HEK293 (cell line): ENCODE data around the gene TMC5.

ENCODE experiments used
- GFI1B ChIP-seq: fragments of 450-650 bp; formaldehyde crosslinking; IDR thresholded peaks from 2 replicates; pipeline ENCODE4 v1.5.1; 2016; ENCODE audit warnings: missing biosample characterization, missing genetic modification characterization
- GLI4 ChIP-seq: fragments of 450-650 bp; formaldehyde crosslinking; IDR thresholded peaks from 2 replicates; pipeline ENCODE4 v1.5.1; 2016; ENCODE audit warnings: missing biosample characterization, missing genetic modification characterization
- GLIS1 ChIP-seq: fragments of 450-650 bp; formaldehyde crosslinking; IDR thresholded peaks from 2 replicates; pipeline ENCODE4 v1.5.1; 2016; ENCODE audit warnings: missing biosample characterization, missing genetic modification characterization
- MZF1 ChIP-seq: fragments of 450-650 bp; formaldehyde crosslinking; IDR thresholded peaks from 2 replicates; pipeline ENCODE4 v1.5.1; 2017; ENCODE audit warnings: missing biosample characterization, missing genetic modification characterization, borderline replicate concordance
- TCF7L2 ChIP-seq: IDR thresholded peaks from 2 replicates; pipeline ENCODE4 v1.6.1; 2011; ENCODE audit warnings: low read depth, mild to moderate bottlenecking, inconsistent platforms, low read length, moderate library complexity, borderline replicate concordance
- ZFP69B ChIP-seq: fragments of 450-650 bp; formaldehyde crosslinking; IDR thresholded peaks from 2 replicates; pipeline ENCODE4 v1.5.1; 2016; ENCODE audit warnings: missing biosample characterization, missing genetic modification characterization
- ZNF24 ChIP-seq: fragments of 450-650 bp; formaldehyde crosslinking; IDR thresholded peaks from 2 replicates; pipeline ENCODE4 v1.5.1; 2016; ENCODE audit warnings: missing biosample characterization, missing genetic modification characterization
- ZNF266 ChIP-seq: fragments of 450-650 bp; formaldehyde crosslinking; IDR thresholded peaks from 2 replicates; pipeline ENCODE4 v1.5.1; 2016; ENCODE audit warnings: missing biosample characterization, missing genetic modification characterization, low read depth
- ZNF292 ChIP-seq: fragments of 450-650 bp; formaldehyde crosslinking; IDR thresholded peaks from 2 replicates; pipeline ENCODE4 v1.5.1; 2016; ENCODE audit warnings: low read depth, missing biosample characterization, missing genetic modification characterization, borderline replicate concordance
- ZNF335 ChIP-seq: fragments of 450-650 bp; formaldehyde crosslinking; conservative IDR thresholded peaks from 2 replicates; pipeline ENCODE4 v1.5.1; 2016; ENCODE audit warnings: missing biosample characterization, missing genetic modification characterization
- ZNF37A ChIP-seq: fragments of 450-650 bp; IDR thresholded peaks from 2 replicates; pipeline ENCODE4 v1.5.1; 2018; ENCODE audit warnings: missing biosample characterization, missing genetic modification characterization
- ZNF654 ChIP-seq: fragments of 450-650 bp; formaldehyde crosslinking; IDR thresholded peaks from 2 replicates; pipeline ENCODE4 v1.5.1; 2016; ENCODE audit warnings: low read depth, missing biosample characterization, missing genetic modification characterization
- ZNF660 ChIP-seq: fragments of 450-650 bp; IDR thresholded peaks from 2 replicates; pipeline ENCODE4 v1.5.1; 2018; ENCODE audit warnings: missing biosample characterization, mild to moderate bottlenecking, missing genetic modification characterization
- ZNF677 ChIP-seq: fragments of 450-650 bp; IDR thresholded peaks from 2 replicates; pipeline ENCODE4 v1.5.0; 2018; ENCODE audit warnings: missing biosample characterization, mild to moderate bottlenecking, missing genetic modification characterization, moderate library complexity
- ZNF701 ChIP-seq: fragments of 450-650 bp; formaldehyde crosslinking; IDR thresholded peaks from 2 replicates; pipeline ENCODE4 v1.5.1; 2016; ENCODE audit warnings: missing biosample characterization, missing genetic modification characterization
- ZNF837 ChIP-seq: fragments of 450-650 bp; formaldehyde crosslinking; IDR thresholded peaks from 2 replicates; pipeline ENCODE4 v1.5.1; 2016; ENCODE audit warnings: missing biosample characterization, missing genetic modification characterization
- TF ChIP-seq, protein P1 (sequence below): fragments of 450-650 bp; formaldehyde crosslinking; IDR thresholded peaks from 2 replicates; pipeline ENCODE4 v1.5.1; 2017; ENCODE audit warnings: missing biosample characterization, missing genetic modification characterization
- TF ChIP-seq, protein P2 (sequence below): fragments of 450-650 bp; formaldehyde crosslinking; IDR thresholded peaks from 2 replicates; pipeline ENCODE4 v1.5.1; 2017; ENCODE audit warnings: missing biosample characterization, mild to moderate bottlenecking, missing genetic modification characterization, moderate library complexity
- TF ChIP-seq, protein P3 (sequence below): fragments of 450-650 bp; formaldehyde crosslinking; IDR thresholded peaks from 2 replicates; pipeline ENCODE4 v1.5.1; 2016; ENCODE audit warnings: missing biosample characterization, missing genetic modification characterization, low read depth
- TF ChIP-seq, protein P4 (sequence below): fragments of 450-650 bp; formaldehyde crosslinking; IDR thresholded peaks from 2 replicates; pipeline ENCODE4 v1.5.1; 2016; ENCODE audit warnings: missing biosample characterization, missing genetic modification characterization
- TF ChIP-seq, protein P5 (sequence below): fragments of 450-650 bp; formaldehyde crosslinking; IDR thresholded peaks from 2 replicates; pipeline ENCODE4 v1.5.1; 2016; ENCODE audit warnings: missing biosample characterization, missing genetic modification characterization, borderline replicate concordance
- TF ChIP-seq, protein P6 (sequence below): fragments of 450-650 bp; formaldehyde crosslinking; IDR thresholded peaks from 2 replicates; pipeline ENCODE4 v1.5.1; 2016; ENCODE audit warnings: missing biosample characterization, missing genetic modification characterization

The TMC5 gene

DNA sequence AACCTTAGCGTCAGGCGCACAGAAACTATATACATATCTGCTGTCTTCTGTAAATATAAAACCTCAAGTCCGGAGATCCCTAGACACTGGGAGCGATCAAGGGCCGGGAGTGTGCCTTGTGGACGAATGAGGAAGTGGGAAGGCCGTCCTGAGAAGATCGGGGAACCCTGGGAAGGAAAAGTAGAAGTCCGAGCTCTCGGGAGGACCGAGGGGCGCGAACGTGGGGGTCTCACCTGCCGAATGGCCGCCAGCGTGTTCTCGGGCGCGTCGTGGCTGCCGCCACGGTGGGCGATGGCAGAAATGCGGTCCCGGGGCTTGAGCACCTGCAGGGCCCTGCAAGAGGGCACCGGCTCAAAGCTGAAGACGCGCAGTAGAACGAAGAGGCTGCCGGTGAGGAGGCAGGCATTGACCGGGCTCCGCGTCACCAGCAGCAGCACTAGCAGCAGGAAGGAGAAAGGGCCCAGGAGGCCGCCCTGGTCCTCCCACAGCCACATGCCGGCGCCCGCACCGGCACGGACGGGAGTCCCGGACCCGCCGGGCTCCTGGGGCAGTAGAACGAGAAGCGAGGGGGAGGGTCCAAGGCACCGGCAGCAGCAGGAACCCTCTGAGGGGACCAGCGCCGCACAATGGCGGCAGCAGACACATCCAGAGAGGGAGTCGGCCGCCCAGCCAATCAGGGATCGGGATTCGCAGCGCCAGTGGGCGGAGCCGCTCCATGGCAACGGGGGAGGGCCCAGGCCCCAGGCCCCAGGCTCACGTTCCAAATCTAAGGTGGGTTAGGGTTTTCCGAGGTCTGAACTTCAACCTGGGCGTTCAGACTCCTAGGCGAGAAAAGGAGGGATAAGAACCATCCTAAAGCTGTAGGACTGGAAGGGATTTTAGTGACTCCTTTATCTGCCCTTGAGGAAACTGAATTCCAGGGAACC is 104.1 kb downstream of the TMC5 start, which contains the start of gene GDE1 (continued):
- TF ChIP-seq, protein P1, sequence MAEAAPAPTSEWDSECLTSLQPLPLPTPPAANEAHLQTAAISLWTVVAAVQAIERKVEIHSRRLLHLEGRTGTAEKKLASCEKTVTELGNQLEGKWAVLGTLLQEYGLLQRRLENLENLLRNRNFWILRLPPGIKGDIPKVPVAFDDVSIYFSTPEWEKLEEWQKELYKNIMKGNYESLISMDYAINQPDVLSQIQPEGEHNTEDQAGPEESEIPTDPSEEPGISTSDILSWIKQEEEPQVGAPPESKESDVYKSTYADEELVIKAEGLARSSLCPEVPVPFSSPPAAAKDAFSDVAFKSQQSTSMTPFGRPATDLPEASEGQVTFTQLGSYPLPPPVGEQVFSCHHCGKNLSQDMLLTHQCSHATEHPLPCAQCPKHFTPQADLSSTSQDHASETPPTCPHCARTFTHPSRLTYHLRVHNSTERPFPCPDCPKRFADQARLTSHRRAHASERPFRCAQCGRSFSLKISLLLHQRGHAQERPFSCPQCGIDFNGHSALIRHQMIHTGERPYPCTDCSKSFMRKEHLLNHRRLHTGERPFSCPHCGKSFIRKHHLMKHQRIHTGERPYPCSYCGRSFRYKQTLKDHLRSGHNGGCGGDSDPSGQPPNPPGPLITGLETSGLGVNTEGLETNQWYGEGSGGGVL (tag by site-specific recombination): peak; percentile 93
- TF ChIP-seq ZNF292 (tag by site-specific recombination) (no peak), ZNF266 (tag by site-specific recombination) (no peak), GLIS1 (tag by site-specific recombination) (no peak), ZNF654 (tag by site-specific recombination) (no peak), ZNF24 (no peak), MZF1 (tag by site-specific recombination) (no peak), ZFP69B (tag by site-specific recombination) (no peak; the same call in none of the 2 replicates), TCF7L2 (no peak), GFI1B (tag by site-specific recombination) (no peak), ZNF701 (tag by site-specific recombination) (no peak), ZNF335 (tag by site-specific recombination) (peak; percentile 96), ZNF660 (peak; percentile 54; the same call in 1 of the 2 replicates), ZNF677 (tag by site-specific recombination) (no peak), GLI4 (no peak), ZNF837 (tag by site-specific recombination) (no peak), ZNF37A (tag by site-specific recombination) (no peak)
- TF ChIP-seq, protein P2, sequence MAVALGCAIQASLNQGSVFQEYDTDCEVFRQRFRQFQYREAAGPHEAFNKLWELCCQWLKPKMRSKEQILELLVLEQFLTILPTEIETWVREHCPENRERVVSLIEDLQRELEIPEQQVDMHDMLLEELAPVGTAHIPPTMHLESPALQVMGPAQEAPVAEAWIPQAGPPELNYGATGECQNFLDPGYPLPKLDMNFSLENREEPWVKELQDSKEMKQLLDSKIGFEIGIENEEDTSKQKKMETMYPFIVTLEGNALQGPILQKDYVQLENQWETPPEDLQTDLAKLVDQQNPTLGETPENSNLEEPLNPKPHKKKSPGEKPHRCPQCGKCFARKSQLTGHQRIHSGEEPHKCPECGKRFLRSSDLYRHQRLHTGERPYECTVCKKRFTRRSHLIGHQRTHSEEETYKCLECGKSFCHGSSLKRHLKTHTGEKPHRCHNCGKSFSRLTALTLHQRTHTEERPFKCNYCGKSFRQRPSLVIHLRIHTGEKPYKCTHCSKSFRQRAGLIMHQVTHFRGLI: peak; percentile 82
- TF ChIP-seq, protein P3, sequence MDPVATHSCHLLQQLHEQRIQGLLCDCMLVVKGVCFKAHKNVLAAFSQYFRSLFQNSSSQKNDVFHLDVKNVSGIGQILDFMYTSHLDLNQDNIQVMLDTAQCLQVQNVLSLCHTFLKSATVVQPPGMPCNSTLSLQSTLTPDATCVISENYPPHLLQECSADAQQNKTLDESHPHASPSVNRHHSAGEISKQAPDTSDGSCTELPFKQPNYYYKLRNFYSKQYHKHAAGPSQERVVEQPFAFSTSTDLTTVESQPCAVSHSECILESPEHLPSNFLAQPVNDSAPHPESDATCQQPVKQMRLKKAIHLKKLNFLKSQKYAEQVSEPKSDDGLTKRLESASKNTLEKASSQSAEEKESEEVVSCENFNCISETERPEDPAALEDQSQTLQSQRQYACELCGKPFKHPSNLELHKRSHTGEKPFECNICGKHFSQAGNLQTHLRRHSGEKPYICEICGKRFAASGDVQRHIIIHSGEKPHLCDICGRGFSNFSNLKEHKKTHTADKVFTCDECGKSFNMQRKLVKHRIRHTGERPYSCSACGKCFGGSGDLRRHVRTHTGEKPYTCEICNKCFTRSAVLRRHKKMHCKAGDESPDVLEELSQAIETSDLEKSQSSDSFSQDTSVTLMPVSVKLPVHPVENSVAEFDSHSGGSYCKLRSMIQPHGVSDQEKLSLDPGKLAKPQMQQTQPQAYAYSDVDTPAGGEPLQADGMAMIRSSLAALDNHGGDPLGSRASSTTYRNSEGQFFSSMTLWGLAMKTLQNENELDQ: no peak
- TF ChIP-seq, protein P4, sequence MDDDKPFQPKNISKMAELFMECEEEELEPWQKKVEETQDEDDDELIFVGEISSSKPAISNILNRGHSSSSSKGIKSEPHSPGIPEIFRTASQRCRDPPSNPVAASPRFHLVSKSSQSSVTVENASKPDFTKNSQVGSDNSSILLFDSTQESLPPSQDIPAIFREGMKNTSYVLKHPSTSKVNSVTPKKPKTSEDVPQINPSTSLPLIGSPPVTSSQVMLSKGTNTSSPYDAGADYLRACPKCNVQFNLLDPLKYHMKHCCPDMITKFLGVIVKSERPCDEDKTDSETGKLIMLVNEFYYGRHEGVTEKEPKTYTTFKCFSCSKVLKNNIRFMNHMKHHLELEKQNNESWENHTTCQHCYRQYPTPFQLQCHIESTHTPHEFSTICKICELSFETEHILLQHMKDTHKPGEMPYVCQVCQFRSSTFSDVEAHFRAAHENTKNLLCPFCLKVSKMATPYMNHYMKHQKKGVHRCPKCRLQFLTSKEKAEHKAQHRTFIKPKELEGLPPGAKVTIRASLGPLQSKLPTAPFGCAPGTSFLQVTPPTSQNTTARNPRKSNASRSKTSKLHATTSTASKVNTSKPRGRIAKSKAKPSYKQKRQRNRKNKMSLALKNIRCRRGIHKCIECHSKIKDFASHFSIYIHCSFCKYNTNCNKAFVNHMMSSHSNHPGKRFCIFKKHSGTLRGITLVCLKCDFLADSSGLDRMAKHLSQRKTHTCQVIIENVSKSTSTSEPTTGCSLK: no peak
- TF ChIP-seq, protein P5, sequence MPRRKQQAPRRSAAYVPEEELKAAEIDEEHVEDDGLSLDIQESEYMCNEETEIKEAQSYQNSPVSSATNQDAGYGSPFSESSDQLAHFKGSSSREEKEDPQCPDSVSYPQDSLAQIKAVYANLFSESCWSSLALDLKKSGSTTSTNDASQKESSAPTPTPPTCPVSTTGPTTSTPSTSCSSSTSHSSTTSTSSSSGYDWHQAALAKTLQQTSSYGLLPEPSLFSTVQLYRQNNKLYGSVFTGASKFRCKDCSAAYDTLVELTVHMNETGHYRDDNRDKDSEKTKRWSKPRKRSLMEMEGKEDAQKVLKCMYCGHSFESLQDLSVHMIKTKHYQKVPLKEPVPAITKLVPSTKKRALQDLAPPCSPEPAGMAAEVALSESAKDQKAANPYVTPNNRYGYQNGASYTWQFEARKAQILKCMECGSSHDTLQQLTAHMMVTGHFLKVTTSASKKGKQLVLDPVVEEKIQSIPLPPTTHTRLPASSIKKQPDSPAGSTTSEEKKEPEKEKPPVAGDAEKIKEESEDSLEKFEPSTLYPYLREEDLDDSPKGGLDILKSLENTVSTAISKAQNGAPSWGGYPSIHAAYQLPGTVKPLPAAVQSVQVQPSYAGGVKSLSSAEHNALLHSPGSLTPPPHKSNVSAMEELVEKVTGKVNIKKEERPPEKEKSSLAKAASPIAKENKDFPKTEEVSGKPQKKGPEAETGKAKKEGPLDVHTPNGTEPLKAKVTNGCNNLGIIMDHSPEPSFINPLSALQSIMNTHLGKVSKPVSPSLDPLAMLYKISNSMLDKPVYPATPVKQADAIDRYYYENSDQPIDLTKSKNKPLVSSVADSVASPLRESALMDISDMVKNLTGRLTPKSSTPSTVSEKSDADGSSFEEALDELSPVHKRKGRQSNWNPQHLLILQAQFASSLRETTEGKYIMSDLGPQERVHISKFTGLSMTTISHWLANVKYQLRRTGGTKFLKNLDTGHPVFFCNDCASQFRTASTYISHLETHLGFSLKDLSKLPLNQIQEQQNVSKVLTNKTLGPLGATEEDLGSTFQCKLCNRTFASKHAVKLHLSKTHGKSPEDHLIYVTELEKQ (tag by site-specific recombination): no peak
- TF ChIP-seq, protein P6, sequence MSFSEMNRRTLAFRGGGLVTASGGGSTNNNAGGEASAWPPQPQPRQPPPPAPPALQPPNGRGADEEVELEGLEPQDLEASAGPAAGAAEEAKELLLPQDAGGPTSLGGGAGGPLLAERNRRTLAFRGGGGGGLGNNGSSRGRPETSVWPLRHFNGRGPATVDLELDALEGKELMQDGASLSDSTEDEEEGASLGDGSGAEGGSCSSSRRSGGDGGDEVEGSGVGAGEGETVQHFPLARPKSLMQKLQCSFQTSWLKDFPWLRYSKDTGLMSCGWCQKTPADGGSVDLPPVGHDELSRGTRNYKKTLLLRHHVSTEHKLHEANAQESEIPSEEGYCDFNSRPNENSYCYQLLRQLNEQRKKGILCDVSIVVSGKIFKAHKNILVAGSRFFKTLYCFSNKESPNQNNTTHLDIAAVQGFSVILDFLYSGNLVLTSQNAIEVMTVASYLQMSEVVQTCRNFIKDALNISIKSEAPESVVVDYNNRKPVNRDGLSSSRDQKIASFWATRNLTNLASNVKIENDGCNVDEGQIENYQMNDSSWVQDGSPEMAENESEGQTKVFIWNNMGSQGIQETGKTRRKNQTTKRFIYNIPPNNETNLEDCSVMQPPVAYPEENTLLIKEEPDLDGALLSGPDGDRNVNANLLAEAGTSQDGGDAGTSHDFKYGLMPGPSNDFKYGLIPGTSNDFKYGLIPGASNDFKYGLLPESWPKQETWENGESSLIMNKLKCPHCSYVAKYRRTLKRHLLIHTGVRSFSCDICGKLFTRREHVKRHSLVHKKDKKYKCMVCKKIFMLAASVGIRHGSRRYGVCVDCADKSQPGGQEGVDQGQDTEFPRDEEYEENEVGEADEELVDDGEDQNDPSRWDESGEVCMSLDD: no peak
